ENCODE measurements around the gene ZMIZ1.

The ZMIZ1 gene

DNA sequence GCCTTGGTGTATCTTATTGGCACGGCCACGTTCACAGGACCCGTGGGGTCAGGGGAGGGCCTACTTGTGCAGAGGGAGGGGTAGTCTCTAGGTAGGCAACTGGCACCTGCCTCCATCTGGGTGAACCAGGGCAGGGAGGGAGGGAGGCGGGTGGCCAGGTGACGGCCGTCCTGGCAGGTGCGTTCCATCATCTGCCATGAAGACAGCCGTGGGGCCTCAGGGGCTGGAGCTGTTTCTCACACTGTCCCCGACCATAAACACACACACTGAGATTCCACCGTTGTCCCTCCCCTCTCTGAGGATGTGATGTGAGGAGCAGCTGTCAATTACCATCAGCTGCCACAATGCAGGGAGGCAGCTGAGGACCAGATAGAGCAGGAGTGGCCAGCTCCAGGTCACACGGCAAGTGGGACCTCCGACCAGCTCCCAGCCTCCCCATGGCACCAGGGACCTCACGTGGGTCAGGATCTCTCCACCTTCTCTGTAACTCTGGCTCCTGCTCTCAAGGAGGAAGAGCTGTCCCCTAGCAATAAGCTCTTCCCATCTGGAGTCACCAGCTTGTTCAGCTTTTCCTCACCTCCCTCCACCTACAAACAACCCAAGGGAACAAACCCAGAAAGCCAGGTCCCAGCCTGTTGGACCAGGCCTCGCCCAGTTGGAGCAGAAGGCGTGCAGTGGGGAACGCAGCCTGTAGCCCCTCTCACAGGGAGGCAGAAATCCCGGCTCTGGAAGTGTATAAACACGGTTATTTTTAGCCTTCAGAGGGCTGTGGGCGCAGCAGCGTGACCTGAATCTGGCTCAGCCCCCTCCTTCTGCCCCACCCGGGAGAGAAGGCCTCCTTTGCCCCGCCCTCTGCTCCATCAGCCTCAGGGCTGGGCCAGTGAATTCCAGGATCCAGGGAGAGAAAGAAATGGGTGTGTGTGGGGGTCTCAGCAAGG lies 33.1 kb downstream of the ZMIZ1 start:
- no peak for DNase-seq

DNA sequence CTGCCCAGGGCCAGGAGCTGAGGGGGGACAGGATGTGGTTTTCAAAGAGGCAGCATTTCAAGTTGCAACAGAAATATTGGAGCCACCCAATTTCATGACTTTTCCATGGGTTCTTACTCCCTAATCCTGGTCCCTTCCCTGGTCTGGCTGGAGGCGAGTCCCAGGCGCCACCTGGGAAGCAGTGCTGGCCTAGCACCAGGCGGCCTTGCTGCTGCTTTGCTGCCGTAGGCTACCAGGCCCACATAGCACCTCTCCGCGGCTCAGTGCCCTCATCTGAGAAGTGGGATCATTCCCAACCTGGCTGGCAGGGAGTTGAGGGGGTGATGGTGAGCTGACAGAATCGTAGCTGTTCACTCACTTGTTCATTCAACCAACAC lies 33.7 kb downstream of the ZMIZ1 start:
- no peak for DNase-seq

DNA sequence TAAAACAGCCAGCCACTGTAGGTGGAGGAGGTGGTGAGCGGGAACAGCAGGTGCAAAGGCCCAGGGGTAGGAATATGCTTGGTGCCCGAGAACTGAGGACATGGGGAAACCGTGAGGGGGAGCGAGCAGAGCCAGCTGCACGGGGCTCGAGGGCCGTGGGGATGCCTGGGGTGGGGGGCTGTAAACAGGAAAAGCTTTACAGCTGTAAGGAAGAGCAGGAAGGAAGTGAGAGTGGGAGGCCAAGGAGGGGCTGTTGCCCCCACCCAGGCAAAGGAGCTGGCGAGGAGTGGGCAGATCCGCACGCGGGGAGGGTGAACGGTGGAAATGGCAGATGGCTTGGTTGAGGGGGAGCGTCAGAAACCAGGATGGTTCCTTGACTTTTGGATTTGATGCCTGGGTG lies 34.4 kb downstream of the ZMIZ1 start:
- no peak for DNase-seq

DNA sequence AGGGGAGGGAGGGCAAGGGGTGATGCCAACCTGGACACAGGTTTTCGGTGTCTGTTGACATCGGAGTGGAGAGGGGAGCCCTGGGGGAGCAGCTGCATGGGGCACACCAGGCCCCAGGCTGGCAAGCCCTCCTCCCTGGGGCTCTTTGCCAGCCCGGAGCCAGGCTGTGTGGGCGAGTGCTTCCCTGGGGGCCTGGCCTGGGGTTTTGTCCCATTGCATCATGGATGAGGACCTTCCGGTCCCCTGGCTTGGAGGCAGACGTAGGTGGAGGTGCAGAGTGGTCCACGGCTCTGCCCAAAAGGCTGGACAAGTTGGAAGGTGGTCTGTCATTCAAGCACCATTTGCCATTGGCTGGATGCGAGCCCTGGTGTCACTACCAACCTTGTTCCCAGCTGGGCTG lies 34.8 kb downstream of the ZMIZ1 start:
- no peak for DNase-seq

DNA sequence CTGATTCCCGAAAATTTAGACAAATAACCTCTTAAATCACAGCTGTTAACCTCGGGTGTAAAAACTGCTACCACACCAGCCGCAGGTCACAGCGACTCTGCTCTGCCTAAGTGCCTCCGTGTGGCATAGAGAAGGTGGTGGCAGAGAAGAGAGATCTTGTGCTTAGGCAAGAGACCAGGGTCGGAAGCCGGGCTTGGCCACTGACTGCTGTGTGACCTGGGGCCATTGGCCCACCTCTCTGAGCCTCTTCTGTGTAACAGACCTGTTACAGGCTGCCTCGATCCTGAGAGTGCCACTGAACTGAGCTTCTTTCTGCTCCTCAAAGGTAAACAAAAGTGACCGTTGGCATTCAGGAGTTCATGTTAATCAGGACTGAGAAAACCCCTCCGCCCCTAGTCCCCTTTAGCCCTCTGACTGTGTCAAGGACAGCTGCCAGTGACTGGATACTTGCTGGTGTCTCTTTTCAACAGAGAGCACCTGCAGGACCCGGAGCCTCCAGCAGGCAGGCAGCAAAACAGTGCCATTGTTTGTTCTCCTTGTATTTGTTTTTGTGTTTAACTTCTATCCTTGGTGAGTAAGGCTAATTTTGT lies 36.5 kb downstream of the ZMIZ1 start:
- DNase-seq: no peak

DNA sequence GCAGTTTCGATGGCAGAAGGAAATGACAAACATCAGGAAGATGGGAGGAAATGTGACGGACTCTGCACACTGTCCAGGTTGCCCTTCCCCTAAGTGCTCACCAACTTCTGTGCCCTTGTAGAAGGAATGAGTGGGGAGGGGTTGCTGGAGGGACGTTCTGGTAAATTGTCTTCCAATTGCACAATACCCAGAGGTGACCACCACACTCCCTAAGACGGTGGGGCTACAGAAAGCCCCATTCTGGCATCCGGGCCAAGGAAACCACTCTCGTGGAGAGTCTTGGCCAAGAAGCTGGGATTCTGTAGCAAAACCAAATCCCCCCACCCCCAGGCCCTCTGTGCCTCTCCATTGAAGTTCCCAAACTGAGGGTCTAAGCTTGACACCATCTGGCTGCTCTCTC lies 37.1 kb downstream of the ZMIZ1 start:
- DNase-seq: no peak

DNA sequence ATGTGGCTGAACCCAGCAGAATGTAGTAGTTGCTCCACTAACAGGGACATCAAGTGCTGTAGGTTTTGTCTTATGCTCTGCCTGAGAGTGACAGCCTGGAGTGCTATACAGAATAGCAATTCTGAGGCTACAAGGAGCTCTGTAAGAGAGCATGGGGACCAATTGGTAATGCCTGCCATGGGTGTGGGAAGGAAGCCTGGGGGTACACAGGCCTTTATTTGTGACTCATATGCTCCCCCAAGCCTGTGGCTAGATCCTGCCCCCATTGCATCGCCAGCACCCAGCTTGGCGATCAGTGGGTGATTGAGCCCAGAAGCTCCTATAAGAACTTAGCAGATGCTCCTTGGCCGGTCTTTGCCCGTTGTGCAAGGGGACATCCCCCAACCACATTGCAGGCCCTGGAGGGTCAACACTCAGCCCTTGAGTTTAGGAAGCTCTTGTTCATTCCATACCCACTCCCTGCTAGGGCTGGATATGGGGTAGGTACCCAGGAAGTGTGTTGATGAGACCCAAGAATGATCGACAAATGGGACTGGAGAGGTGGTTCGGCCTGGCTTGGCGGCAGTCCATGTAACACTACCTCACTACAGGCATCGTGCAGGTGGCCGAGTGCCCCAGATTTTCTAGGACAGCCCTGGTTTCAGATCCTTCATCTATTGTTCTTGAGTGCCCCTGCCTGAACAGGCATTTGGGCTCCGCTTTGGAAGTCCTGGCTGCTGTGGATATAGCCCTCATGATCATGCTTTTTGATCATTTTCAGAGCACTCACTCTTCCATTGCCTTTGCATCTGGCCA lies 37.7 kb downstream of the ZMIZ1 start:
- no peak for DNase-seq

DNA sequence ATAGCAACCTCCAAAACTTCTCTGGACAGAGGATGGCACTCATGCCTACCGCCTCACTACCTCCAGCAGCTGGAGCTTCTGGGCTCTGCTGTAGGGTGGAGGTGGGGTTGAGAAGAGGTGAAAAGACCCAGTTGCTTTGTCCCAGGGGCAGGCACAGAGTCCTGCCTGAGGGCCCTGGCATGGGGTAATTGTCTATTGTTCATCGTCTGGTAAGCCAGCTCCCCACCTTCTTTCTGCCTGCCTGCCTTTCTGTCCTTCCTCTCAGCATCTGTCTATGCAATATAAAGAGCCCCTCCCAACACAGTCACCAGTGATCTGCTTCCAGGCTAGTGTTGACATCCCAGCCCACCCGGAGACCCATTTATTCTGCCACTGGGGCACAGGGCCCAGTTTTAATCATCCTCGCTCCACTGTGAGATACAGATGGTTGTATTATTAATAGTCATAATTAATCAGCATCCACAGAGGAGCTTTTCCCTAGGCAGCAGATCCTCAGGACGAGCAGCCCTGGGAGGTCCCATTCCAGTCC lies 39.0 kb downstream of the ZMIZ1 start:
- DNase-seq: no peak

DNA sequence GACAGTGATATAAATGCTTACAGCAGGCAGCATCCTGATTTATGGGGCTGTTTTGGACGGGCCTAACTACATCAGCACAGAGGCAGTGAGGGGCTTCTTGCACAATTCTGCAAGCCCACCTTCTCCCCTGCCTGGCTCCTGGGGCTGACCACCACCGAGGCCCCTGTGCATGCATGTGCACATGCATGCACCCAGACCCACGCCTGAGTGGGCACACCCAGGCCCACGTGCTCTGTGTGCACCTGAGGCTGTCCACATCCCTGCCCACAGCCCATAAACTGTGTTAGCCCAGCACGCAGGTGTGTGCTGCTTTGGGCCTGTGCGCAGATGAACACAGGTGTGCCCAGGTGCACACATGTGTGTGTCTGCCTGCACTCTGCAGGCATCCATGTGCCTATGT lies 40.0 kb downstream of the ZMIZ1 start:
- DNase-seq: no peak

DNA sequence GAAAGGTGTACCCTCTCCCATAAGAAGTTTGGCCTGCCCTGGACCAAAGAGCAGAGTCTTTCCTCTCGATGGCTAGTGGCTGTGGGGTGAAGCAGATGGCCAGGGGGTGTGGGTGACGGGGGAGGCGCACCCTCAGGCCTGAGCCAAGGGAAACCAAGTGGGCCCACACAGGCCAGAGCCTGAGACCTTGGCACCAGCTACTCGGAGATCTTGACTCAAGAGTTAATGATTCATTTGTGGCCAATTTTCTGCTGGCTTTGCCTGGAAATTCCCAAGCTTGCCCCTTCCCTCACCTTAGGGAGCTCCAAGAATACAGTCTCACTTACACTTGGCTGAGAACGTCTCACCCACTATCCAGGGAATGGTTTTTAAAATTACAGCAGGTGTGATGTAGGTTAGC lies 42.7 kb downstream of the ZMIZ1 start:
- DNase-seq: no peak

DNA sequence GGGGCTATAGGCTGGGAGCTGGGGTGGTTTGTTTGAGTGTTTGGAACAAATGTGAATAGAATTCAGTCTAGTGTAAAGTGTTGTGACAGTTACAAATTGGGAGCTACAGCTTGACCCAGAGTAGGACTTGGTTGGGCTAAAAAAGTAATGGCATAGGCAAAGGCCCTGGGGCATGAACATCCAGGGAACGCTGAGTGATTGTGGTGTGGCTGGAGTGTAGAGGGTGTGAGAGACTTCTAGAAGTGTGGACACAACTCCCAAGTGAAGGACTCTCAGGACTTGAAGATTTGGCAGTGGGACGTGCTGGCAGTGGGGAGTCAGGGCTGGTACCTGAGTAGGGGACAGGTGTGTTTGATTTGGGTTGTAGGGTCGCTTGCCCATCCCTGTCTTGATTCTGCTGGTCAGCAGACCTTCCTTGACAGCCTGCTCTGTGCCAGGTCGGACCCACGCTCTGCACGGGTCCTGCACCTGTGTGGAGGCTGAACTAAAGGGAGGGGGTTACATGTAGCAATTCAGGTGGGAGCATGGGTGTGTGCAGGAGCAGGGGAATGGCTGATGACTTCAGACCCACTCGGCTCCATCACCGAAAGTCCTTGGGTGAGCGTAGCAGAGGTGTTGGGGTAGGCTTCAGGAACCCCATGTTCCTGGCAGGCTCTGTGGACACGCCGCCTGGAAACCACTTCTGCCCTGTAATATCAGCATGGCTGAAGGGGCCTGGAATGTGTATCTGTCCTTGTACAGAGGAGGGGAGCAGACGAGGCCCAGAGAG lies 43.3 kb downstream of the ZMIZ1 start:
- no peak for DNase-seq

DNA sequence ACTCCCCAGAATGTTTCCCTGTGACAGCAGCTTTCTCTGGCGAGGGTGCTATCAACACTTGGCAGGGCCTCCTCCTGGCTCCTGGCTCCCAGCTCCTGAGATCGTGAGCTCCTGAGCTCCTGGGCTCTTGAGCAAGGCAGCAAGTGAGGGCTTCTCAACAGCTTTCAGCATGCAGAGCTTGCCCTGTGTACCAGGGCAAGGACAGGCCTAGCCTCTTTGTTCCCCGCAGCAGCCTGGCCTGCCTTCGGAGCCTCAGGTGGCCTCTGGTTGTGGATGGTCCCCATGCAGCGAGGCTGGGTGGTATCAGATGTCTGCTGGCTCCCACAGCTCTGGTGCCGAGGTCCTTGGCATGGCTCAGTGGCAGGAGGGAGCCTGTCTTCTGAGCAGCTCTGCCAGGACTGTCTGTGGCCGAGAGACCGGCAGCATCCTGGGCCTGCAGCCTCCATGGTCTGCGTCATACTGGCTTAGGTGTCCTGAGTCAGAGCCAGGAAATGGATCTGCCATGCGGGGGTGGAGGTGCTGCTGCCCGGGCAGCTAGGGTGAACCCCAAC lies 44.2 kb downstream of the ZMIZ1 start:
- no peak for DNase-seq

DNA sequence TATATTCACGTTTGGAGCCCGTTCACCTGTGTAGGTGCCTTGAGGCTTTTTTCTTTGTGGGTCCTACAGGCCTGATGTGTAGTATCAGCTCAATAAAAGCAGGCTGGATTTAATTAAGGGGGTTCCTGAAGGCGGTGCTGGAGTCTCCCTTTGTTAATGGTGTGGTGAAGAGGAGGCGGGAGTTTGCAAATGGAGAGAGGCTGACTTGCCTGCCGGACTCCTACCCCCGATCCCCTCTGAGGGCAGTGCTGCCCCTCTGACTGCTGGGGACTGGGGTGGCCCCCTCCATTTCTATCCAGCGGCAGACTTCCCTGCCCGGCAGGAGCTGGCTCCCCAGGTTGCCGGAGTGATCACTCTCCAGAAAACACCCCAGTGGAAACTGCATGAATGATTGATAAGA lies 45.1 kb downstream of the ZMIZ1 start:
- DNase-seq: no peak

DNA sequence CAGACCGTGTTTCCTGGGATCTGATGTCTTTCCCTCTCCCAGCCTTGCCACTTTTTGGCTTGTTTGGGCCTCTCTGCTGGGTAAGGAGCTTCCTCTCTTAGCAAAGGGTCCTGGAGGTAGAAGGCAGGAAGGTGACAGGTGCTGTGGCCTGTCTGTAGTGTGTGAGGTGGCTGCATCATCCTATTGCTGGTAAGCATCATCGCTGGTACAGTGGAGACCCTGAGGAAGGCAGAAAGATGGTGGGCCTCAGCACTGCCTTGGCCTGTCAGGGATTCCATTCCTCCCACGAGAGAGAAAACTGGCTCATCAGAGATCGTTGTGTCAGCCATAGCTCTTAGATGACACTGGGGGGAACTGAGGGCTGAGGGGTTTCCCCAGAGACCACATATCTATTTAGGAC lies 46.5 kb downstream of the ZMIZ1 start:
- DNase-seq: no peak

DNA sequence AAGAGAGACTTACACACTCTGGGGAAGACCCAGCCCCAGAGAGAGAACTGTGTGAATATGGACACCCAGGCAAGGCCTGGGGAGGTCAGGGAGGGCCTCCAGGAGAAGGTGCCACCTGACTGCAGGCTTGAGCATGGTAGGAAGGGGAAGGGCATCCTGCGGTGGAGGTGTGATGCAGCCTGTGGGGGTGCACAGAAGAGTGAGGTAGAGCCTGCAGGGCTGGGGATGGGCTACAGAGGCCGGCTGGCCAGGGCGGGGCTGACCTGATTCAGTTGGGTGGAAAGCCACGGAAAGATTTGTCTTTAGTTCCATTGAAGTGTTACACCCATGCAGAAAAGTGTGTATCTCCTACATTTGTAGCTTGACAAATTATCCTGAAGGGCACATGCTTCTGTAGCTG lies 47.6 kb downstream of the ZMIZ1 start:
- no peak for DNase-seq

DNA sequence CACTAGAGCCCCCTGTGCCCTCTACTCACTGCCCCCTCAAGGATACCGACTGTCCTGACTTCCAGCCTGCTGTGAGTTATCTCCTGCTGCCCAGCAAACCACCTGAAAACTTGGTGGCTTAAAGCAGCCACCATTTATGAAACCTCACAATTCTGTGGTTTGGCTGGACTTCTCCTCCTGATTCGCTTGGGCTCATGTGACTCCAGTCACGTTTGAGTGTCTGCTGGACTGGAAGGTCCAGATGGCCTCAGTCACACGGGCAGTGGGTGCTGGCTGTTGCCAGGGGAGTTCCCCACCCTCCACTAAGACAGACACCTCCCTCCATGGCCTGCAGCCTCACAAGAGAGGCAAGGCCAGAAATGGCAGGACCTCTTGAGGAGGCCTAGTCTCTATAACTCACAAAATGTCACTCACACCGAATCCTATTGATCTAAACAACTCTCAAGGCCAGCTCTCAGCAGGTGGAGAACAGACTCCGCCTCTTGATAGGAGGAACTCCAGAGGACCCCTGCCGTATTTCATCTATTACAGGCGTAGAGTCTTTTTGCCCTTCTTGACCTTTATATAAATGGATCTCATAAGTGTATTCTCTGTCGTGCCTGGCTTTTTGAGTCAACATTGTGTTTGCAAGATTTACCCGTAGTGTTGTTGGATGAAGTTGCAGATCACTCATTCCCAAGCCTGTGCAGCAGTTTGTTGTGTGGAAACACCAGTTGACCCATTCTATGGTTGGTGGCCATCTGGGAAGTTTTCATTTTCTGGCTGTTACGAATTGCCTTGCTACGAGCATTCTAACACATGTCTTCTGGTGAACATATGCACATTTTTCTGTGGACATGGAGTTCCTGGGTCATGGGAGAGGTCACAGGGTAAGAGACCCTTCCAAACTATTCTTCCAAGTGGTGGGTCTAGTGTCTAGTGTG lies 48.3 kb downstream of the ZMIZ1 start:
- no peak for DNase-seq

DNA sequence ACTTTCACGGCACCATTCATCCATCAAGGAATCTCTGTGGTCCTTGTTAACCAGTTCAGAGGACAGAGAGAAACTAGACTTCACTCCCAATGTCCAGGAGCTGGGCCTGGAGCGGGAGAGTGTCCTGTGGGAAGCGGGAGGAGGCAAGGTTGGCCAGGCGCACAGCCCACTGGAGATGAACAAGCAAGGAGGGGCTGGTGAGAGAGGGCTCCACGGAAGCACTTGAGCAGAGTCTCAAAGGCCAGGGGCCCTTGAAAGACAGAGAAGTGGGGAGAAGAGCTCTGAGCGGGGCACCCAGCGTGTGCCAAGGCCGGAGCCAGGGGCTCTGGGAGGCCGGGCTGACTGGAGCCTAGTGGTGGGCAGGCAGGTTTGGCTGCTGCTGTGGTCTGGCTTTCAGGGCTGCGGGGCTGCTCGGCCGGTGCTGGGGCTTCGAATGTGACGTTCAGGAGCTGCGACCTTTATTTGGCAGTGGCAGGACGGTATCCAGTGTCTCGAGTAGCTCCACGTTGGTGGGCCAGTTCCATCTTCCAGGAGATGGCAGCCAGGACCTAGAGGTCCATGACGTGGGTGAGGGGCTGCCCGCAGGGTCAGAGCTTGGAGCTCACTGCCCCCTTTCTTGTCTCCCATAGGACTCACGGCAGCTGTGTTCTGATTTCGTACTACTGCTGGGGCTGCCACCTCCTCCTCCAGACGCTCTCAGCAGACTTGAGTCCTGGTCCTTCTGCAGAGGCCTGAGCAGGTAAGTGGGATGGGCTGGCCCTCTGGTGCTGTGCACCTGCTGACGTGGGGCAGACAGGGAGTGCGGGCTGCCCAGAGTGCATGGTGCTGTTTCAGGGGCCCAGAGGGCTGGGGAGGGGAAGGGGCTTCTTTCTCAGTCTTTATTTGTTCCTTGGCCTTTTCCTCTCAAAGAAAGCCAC lies 49.8 kb downstream of the ZMIZ1 start:
- no peak for DNase-seq

DNA sequence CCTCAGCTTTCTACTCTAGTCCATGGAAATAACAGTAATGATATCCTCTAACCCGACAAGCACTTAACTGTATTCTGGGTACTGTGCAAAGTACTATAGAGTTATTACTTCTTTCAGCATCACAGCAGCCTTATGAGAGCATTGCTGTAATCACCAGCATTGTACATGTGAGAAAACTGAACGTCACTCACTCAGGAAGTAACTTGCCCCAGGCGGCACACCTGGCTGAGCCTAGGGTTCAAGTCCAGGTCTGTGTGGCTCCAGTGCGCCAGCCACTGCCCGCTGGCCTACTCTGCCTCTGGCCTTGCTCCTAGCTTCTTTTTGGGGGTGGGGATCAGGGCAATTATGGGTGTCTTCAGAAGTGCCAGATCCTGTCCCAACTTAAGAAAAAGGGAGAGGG lies 50.5 kb downstream of the ZMIZ1 start:
- no peak for DNase-seq

DNA sequence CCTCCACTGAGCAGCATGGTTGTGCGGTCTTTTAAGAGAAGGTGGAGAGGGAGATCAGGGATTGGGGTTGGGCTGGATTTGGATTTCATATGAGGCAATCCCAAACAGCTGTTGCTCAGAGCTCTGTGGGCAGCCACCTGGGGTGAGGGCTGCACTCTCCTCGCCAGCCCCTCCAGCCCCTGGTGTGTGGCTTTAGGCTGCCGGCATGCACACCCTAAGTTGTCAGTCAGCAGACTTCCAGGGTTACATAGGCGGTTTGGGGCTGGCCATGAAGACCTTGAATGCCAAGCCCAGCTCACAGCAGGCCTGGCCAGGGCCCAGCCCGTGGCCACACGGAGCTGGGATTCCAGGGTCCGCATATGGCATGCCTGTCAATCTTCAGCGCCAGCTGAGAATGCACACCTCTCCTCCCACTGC lies 54.8 kb downstream of the ZMIZ1 start:
- DNase-seq: no peak

DNA sequence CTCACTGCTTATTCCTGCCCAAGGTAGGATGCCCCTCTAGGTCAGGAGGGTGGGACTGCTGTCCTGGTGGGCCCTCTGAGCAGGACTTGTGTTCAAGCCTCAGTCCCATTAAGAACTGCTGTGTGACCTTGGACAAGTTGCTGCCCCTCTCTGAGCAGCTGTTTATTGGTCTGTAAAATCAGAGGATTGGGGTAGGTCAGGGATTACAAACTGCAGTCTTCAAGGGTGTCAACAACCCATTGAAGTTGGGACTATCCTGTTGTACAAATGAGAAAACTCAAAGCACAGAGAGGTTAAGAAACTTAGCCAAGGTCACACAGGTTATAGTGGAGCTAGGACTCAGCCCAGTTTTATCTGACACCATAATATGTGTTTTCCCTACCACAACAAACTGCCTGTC lies 55.3 kb downstream of the ZMIZ1 start:
- no peak for DNase-seq

Measured in hematopoietic multipotent progenitor cell treated with erythropoietin and hydrocortisone succinate and interleukin-3 and kit ligand, for 4 days (in vitro differentiated cells).